H1 (cell line): Measurements from ENCODE around the gene ABHD12. TPM values are rescaled to one million over a fixed set of nuclear protein-coding genes. Genes with fewer than 3 reads are reported as not detected.

Source experiments
- YY1 ChIP-seq: IDR thresholded peaks from 2 replicates; pipeline ENCODE4 v1.6.1; 2011; ENCODE audit warnings: low read depth, mild to moderate bottlenecking, low read length
- polyA plus RNA-seq, 7 experiments: library from polyadenylated mRNA; depleted of rRNA in 3 of 7; stranded (reverse) in 5 of 7; unstranded in 2 of 7; fragments of >200 nt in 5 of 7; fragments of 200-250 nt in 2 of 7; gene quantifications; 1 replicate in 5 of 7; 2 replicates in 1 of 7; 4 replicates in 1 of 7; pipeline versions ENCODE4 v1.2.1 to v1.2.3, GENCODE V29; 2011 to 2013; ENCODE audit warnings: missing spikeins in 2 of 7, mixed read lengths in 2 of 7
- total RNA-seq: library from RNA; stranded (reverse); fragmentation: NEBNext Ultra II Directional; extraction: Animal tissue kit (Norgen Biotek cat#: 25700); gene quantifications from 2 replicates; pipeline ENCODE4 v1.2.1, GENCODE V29; 2021

ABHD12 gene
- total and polyA plus RNA-seq, 2 of the 8 experiments (the other 6 are each of a cell fraction or from before 2014, with no cell fraction given), result 31.3 to 59.5 TPM

DNA sequence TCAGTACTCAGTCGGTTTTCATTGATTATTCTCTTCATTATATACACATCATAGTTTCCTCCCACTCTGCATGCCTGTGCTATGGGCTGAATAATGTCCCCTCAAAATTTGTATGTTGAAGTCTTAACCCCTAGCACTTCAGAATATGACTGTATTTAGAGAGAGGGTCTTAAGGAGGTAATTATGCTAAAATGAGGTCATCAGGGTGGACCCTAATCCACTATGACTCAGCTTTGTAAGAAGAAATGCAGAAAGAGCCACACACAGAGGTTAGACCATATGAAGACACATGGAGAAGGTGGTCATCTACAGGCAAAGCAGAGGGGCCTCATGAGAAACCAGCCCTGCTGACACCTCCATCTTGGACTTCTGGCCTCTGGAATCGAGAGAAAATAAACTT lies 15.8 kb downstream of the ABHD12 start (continued):
- no peak for TF ChIP-seq YY1
